Middle frontal gyrus (tissue), 1 donor: ENCODE data around the gene OTOA.
"Not testable (repeated sequence)": the region's sequence is repeated elsewhere in the genome, so short reads cannot be mapped to it uniquely, and the experiment has no call there.

Experiments used
- DNase-seq: peaks from one replicate; pipeline ENCODE4 v3.0.0-alpha.2; 2015; ENCODE audit warnings: low spot score; ENCODE audit errors: extremely low spot score

The OTOA gene

DNA sequence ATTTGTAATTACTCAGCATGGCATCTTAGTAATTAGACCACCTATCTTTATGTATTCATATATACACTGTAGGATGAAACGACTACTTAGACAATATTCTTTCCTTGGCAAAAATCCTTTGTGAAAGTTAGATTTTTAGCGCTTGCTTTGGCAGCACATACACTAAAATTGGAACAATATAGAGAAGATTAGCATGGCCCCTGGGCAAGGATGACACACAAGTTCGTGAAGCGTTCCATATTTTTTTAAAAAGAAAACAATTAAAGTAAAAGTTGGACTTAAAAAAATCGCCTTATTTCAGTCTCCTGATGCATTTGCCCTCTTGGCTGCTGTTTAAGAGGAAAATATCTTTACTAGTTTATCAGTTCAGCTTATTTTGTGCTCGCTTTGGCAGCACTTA lies 21.9 kb upstream of the OTOA start:
- DNase-seq = no peak

- DNase-seq = no peak
These were observed 20.9 kb upstream of the OTOA start for GRCh38 chr16:21642861-21643260.

DNA sequence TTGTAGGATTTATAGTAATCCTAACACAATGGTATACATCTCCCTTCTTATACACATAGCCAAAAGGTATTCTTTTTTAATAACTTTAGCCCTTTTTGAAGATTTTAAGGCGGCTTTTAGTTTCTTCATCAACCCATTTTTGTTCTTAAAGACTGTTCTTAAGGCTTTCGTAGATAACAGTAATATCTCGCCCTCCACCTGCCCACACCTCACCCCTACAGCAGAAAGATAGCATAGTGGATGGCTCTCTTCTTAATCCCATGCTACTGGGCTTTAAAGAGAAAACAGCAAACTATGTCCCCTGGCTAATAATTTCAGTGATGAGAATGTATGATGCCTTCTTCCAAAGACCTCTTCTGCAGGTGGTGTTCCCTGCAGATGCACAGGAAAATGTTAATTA lies 20.0 kb upstream of the OTOA start:
- no peak for DNase-seq

DNA sequence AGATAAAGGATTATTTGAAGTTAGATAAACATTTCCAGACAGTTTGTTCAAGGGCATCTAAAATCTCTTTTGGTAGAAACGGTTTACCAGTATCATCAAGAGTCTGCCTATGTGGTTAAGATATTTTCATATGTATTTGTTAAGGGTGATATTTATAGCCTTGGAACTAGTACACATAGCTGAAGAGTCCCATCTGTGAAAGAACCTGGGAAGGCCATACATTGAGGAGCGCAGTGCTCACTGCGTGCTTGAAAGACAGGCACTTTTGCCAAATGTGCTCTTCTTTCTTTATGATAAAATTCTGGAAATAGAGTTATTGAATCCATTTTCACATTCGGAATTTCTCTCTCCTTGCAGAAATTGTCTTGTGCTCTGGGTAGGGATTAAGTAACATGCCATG lies 19.1 kb upstream of the OTOA start:
- DNase-seq = no peak

GRCh38 chr16:21645261-21645721 lies 18.5 kb upstream of the OTOA start:
- DNase-seq = no peak

DNA sequence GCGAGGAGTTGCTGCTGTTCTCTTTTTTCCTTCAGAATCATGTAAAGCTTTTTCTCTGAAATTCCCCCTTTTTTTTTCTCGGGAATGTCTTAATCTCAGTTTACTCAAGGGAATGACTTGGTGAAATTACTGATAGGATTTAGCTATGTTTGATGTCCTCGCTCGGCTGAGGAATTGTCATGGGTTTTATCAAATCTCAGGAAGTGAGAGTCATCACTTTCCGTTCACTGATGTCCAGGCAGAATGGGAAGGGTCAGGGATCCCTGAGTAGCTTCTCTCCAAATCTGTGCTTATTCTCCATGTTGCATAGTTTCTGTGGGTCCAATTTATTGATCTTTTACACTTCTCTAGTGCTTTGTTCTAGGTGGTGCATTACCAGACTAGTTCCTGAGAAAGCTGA lies 17.7 kb upstream of the OTOA start:
- DNase-seq = no peak

GRCh38 chr16:21646721-21647561 lies 16.8 kb upstream of the OTOA start:
- no peak for DNase-seq

- no peak for DNase-seq
These were observed 16.1 kb upstream of the OTOA start for GRCh38 chr16:21647562-21648164.

GRCh38 chr16:21649826-21650406 lies 13.9 kb upstream of the OTOA start:
- not testable (repeated sequence) for DNase-seq

GRCh38 chr16:21650521-21650920 lies 13.2 kb upstream of the OTOA start:
- no peak for DNase-seq

DNA sequence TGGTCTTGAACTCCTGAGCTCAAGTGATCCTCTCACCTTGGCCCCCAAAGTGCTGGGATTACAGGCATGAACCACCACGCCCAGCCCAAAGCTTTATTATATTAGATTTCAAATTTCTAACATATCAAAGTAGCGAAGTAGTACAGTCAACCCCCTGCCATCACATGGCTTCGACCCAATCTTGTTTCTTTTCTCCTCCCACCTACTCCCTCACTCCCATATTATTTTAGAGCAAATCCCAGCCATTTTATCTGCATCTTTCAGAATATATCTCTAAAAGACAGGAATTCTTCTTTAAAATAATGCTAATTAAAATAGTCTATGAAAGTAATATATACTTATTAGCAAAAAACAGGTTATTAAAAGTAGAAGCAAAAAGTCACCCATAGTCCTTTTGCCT lies 12.3 kb upstream of the OTOA start:
- DNase-seq = no peak

- no peak for DNase-seq
These were observed 11.3 kb upstream of the OTOA start, which contains the start of gene IGSF6 for GRCh38 chr16:21652453-21652852. IGSF6 (minus strand) TSS chr16:21652608; CDS start chr16:21652598, 10 bp downstream.

DNA sequence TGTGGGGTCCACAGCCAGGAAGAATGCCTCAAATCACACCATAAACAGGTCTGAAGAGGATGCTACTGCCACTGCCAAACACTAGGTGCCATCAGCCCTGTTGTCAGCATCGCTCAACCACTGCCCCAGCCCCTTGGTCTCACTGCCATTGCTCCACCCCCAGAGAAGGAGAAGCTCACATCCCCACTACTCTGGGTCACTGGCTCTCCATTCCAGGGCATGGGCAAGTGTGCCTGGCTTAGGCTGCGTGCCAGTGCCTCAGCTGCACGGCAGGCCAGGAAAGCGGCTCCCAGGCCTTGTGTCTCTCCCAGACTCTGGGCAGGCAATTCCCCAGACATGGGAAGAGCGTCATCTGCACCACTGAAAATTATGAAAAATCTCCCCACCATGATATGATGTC lies 10.2 kb upstream of the OTOA start:
- no peak for DNase-seq

- no peak for DNase-seq
These were observed 9.3 kb upstream of the OTOA start for GRCh38 chr16:21654466-21654865.

GRCh38 chr16:21654881-21655280 lies 8.9 kb upstream of the OTOA start:
- no peak for DNase-seq

- DNase-seq = no peak
These were observed 6.7 kb upstream of the OTOA start for GRCh38 chr16:21656795-21657768.

GRCh38 chr16:21659124-21659523 lies 4.6 kb upstream of the OTOA start:
- DNase-seq = no peak

GRCh38 chr16:21664801-21665492 lies 1.2 kb downstream of the OTOA start:
- DNase-seq = no peak

GRCh38 chr16:21666772-21667171 lies 3.0 kb downstream of the OTOA start:
- no peak for DNase-seq

- DNase-seq = no peak
These were observed 3.8 kb downstream of the OTOA start for GRCh38 chr16:21667575-21667974.

DNA sequence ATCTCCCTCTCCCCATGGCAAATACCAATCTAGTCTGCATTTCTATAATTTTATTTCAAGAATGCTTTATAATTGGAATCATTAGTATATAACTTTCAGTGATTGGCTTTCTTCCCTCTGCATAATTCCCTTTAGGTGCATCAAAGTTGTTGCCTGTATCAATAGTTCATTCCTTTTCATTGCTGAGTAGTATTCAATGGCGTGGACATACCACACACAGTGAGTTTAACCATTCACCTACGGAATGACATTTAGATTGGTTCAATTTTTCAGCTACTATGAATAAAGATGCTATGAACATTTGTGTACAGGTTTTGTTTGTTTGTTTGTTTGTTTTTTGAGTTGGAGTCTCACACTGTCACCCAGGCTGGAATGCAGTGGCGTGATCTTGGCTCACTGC lies 9.7 kb downstream of the OTOA start:
- DNase-seq = no peak
